GM19468 (cell line): Measurements from ENCODE around the gene ZNF155.
"Not testable (repeated sequence)": the region's sequence is repeated elsewhere in the genome, so short reads cannot be mapped to it uniquely, and the experiment has no call there.

Source experiments
- ATAC-seq: cut with Tn5 transposase; IDR thresholded peaks from one replicate; pipeline ENCODE4 v1.9.1; 2021; ENCODE audit warnings: mild to moderate bottlenecking, moderate library complexity, moderate number of reproducible peaks; ENCODE audit not compliant: unreplicated experiment; ENCODE audit errors: extremely low read depth

ZNF155 gene

DNA sequence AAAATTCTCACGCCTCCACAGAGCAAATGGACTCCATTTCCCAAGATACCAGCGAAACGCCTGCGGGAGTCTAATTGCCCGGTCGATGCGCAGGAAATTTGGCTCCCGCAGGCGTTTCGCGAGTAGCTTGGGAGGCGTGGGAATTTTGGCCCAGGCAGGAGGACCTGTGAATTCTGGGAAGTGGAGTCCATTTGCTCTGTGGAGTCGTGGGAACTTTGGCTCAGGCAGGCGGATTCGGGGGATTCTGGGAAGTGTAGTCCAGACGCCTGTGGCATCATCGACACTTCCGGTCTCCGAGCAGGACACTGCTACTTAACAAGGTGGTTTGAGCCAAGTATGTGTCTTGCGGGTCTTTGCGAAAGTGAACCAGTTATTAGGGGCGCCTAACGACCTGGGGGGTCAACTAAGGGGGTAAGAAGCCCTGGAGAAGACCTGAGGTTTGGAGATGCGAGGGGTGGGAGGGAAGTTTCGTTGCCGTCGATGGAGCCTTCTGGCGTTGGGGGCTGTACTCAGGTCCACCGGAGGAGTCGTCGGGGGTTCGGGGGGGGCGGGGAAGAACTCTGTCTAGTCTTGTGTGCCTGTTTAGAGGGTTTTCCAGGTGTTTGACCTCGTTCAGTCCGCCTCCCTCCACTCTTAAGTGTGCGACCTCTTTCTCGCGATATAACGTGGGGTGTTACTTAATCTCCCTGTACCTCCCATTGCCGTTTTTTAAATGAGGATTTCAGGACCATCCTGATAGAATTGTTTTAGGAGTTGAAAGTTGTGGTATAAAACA lies at the start of gene ZNF155:
ZNF155 (plus strand) TSS at position 277 of the 775 bp plus-strand sequence. CDS start 4,356 bp downstream, outside the sequence.
- peak; percentile 19 for ATAC-seq

DNA sequence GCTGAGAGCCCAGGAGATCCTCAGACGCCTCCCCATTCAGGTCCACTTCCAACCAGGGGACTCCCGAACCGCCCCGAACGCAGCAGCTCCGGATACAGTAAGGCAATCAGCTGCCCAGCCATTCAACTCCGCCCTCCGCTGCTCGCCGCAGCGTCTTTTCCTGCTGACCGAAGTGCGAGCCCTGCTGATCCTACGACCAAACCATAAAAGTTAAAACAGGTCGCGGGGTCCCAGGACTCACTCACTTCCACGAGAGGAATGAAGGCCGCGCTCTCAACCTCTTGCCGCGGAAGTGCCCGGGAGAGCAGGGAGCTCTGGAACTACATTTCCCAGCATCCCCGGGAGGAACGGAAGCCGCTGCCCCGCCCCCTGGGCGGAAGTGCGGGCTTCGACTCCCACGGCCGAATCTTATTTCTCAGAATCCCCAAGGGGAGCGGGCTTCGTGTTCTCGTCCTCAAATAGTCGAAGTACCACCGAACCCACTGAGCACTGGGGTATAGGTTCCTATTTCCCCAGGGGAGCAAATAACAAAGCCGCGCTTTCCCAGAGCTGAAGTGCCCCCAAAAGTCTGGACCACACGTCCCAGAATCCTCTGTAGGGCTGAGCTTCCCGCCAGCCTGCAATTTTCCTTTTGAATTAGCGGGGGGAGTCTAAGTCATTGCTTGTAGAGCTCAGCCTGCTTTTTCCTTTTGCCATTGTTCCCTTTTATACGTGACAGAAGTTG lies 48.8 kb upstream of the ZNF155 start, which contains the start of gene ZNF45:
ZNF45 (minus strand) TSS at position 298 of the 724 bp plus-strand sequence. CDS start 13,097 bp downstream, outside the sequence.
- peak; percentile 64 for ATAC-seq

DNA sequence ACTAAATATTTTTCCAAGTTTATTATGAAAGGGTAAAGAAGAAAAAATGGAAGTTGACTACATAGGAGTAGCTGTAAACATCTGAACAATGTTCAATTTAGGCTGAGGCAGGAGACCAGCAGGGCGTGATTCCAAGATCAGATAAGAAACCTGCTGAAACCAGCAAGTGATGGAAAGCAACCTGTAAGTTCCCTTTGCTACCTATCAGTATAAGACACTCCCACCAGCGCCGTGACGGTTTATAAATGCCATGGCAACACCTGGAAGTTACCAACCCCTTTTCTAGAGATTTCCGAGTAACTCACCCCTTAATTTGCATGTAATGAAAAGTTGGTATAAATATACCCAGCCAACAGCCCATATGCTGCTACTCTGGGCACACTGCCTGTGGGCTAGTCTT lies 47.8 kb upstream of the ZNF155 start:
- no peak for ATAC-seq

DNA sequence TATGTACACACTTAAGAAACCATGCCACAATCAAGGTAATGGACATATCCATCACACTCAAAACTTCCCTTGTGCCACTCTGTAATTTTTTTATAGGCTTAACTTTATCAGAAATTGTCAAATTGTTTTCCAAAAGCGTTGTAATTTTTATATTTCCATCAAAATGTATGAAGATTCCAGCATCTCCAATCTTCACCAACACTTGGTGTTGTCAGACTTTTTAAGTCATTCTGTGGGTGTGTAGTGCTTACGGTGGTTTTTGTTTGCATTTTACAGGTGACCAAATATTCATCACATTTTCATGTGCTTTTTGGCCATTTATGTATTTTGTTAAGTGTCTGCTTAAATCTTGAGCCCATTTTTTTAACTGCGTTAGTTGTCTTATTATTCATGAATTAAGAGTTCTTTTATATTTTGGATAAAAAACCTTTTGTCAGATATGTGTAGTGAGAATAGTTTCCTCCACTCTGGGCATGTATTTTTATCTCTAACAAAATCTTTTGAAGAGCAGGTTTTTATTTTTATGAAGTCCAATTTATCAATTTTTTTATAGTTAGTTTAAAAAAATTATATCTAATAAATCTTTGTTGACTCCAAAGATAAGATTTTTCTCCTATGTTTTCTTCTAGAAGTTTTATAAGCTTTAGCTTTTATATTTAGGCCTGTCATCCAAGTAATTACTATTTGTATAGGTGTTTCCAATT lies 44.3 kb upstream of the ZNF155 start:
- no peak for ATAC-seq

DNA sequence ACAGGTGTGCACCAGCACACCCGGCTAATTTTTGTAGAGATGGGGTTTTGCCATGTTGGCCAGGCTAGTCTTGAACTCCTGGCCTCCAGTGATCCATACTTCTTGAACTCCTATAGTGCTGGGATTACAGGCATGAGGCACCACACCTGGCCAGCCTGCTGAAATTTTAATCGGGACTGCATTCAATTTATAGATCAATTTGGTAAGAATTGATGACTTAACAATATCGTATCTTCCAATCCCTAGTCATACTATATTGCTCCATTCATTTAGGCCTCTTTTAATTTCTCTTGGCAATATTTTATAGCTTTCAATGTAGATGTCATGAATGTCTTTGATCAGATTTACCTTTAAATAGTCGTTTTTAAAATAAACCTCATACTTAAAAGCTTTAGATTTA lies 43.3 kb upstream of the ZNF155 start:
- no peak for ATAC-seq

DNA sequence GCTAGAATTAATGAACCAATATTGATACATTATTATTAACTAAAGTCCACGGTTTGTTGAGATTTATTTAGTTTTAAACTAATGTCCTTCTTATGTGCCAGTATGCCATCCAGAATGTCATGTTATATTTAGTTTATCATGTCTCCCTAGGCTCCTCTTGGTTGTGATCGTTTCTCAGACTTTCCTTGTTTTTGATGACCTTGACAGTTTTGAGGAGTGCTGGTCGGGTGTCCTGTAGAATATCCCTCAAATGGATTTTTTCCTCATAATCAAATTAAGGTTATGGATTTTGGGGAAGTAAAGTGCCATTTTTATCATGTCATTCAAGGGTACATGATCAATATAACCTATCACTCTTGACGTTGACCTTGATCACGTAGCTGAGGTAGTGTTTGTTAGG lies 42.8 kb upstream of the ZNF155 start:
- no peak for ATAC-seq

DNA sequence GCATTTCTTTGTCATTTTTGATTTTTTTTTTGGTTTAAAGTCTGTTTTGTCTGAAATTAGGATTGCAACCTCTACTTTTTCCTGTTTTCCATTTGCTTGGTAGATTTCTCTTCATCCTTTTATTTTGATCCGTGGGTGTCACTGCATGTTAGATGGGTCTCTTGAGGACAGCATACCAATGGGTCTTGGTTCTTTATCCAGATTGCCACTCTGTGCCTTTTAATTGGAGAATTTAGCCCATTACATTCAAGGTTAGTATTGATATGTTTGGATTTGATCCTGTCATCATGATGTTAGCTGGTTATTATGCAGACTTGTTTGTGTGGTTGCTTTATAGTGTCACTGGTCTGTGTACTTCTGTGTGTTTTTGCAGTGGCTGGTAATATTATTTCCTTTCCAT lies 36.6 kb upstream of the ZNF155 start:
- ATAC-seq, result not testable (repeated sequence)

DNA sequence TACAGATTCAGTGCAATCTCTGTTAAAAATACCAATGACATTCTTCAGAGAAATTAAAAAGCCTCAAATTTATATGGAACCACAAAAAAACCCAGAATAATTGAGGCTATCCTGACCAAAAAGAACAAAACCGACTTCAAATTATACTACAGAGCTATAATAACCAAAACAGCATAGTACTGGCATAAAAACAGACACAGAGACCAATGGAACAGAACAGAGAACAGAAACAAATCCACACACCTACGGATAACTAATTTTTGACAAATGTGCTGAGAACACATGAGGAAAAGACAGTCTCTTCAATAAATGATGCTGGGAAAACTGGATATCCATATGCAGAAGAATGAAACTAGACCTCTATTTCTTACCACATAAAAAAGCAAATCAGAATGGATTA lies 34.2 kb upstream of the ZNF155 start:
- ATAC-seq, result not testable (repeated sequence)

DNA sequence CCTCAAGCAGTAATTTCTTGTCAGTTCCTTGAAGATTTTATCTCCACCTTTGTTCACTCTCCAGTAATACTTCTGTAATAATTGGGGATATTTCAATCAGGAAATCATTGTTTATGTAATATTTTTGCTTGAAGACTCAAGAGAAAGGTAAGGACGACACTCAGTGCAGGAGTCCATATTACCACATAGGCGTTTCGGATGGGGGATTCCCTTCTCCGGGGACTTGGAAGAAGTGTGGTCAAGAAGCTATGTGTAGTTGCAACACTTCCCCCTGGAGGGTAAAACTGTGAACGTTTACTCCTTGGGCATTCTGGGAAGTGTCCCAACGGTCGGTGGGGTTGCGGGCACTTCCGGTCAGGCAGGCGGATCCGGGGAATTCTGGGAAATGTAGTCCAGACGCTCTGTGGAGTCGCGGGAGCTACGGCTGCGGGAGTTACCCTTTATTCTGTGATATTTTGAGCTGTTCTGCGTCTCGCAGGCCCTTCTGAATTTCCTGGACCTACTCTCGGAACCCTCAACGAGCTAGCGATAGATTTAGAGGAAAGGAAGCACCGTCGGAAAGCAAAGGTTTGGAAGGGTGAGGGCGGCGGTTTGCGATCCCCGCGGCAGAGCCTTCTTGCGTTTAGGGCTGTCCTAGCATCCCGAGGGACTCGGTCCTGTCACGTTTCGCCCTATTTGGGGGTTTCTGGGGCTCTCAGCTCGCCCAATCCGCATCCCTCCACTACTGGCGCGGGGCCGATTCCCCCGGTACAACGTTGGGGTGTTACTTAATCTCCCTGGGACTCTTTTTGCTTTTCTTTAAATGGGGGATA lies 32.9 kb upstream of the ZNF155 start, which contains the start of gene ZNF221:
ZNF221 (plus strand) TSS at position 395 of the 812 bp plus-strand sequence. CDS start 11,499 bp downstream, outside the sequence.
- ATAC-seq, result peak; percentile 75

DNA sequence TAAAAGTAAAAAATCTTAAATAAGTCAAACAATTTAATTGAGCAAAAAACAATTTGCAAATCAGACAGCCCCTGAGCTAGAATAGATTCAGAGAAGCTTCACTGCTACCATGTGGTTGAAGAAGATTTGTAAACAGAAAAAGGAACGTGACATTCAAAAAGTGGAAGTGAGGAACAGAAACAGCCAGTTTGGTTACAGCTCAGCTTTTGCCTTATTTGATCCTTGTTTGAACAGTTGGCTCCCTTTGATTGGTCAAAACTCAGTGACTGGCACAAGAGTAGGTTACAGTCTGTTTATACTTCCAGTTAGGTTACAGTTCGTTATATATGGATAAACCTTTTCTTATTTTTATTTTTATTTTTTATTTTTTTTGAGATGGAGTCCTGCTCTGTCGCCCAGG lies 27.2 kb upstream of the ZNF155 start:
- ATAC-seq, result no peak

DNA sequence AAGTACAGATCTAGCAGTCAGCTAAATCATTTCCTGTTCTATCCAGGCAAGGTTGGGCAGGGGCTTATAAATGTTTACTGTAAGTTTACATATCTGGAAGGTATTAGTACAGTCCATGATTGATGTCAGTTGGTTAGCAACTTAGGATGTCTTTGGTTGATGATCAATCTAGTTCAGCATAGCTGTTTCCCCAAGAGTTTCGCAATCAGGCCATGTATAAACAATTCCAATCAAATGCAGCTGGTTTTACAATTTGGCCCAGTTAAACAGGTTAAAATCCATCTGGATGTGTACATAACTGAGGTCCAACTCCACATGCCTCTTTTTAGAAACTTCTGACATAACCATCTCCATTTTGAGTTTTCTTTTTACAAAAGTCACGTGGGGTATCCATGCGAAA lies 26.1 kb upstream of the ZNF155 start:
- no peak for ATAC-seq

DNA sequence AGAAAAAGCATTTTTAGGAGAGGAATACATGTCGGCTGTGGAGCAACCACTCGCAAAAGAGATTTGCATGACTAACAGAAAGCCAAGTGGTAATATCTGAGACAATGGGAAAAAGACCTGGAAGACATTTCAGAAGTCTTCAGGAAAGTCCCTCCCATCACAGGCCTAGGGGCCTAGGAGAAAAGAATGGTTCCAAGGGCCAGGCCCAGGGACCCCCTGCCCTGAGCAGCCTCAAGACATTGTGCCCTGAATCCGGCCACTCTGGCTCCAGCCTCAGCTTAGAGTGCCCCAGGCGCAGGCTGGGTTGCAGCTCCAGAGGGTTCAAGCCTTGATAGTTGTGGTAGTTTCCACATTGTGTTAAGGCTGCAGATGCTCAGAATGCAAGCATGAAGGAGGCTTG lies 23.6 kb upstream of the ZNF155 start:
- no peak for ATAC-seq

DNA sequence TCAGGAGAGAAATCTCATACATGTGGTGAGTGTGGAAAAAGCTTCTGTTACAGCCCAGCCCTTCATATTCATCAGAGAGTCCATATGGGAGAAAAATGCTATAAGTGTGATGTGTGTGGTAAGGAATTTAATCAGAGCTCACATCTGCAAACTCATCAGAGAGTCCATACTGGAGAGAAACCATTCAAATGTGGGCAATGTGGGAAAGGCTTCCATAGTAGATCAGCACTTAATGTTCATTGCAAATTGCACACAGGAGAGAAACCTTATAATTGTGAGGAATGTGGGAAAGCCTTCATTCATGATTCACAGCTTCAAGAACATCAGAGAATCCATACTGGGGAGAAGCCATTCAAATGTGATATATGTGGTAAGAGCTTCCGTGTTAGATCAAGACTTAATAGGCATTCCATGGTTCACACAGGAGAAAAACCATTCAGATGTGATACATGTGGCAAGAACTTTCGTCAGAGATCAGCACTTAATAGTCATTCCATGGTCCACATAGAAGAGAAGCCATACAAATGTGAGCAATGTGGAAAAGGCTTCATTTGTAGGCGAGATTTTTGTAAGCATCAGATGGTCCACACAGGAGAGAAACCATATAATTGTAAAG lies 17.8 kb upstream of the ZNF155 start:
- ATAC-seq, result no peak

DNA sequence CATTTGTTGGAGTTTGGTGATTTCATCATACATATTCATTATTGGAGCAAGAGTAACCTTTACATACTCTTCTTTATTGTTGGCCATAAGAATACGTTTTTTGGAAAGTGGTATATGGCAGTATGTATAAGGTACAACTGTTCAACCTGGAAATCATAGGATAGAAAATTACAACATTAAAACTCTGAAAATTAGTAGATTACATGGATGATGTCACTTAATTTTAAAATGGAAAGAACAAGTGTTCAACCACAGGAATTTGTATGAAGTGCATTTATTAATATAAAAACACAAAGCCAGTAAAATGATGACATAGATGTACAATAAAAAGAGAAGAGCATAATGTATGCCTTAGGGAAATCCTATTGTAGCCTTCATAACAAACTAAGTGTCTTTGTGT lies 7.3 kb upstream of the ZNF155 start:
- ATAC-seq, result no peak

DNA sequence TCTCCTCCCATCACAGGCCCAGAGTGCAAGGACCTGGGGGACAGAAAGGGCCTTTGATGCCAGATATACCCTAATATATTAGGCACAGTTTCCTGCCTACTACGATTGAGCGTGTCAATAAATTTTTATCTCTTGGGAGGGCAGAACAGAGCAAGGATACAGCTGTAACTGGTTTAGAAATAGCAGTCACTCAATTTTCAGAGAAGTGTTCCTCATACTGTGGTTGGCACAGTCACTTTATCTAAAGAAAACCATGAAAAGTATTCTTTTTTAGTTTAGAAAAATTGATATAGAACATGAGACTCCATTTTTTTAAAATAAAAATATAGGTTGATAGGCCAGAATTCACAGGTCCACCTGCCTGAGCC lies 460 bp upstream of the ZNF155 start:
- no peak for ATAC-seq

DNA sequence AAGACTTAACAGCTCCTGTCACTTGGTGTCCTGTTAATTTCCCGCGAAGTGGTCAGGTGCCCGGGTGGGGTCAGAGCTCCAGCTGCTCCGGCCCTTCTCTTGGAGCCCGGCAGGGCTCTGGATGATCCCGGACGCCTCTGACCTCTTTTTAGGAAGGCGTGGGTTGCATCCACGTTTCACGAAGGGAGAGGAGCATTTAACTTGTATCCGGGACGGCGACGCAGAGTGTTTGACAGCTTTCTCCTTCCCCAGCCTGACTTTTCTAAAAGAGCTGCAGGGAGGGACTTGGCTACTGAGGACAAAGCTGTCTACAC lies 656 bp downstream of the ZNF155 start:
- ATAC-seq, result no peak

DNA sequence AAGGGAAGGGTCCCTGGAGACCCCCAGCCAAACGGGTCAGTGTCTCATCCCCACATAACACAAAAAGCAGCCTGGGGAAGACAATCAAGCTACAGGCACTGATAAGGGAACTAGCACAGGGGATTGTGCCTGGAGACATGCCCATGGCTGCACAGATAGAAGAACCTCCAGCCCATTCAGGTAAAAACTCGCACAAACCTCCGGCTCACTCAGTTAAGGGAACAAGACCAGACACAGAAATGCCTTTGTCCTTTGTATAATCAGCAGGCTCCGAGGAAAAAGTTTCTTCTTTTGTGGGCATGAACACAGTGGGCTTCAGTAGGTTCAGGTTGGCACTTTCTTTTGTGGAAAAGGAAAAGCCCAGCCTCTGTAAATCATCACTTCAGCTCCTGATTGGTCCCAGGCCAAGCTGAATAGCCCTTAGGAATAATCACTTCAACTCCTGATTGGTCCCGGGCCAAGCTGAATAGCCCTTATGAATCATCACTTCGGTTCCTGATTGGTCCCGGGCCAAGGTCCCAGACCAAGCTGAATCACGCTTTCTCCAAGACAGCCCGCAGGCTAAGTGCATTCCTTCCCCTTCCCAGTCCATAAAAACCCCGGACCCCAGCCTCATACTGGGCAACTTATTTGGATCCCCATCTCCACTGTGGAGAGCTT lies 13.8 kb downstream of the ZNF155 start:
- ATAC-seq, result no peak

DNA sequence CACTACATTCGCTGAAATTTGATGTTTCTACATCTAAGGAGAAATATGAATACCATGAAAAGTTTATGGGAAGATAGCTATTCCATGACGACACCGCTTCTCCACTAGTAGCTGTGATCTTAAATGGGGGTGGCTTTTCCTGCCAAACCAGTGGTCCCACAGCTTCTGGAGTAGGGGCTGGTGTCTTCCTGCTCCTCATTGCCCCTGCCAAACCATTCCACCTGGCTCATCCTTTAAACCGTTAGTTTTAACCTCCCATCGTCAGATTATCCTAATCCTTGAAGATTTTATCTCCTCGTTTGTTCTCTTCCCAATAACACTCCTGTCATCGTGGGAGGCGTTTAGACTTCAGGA lies 18.2 kb downstream of the ZNF155 start:
- no peak for ATAC-seq
